ENCODE measurements around the gene LOXL3. TPM values are rescaled to one million over a fixed set of nuclear protein-coding genes. Genes with fewer than 3 reads are reported as not detected.

The LOXL3 gene
- total RNA-seq, 6 donors from 2014 or later, result 3.6 to 28.3 (median 10.3) TPM

GRCh38 chr2:74505448-74506246, 48.1 kb downstream of the LOXL3 start:
- Histone ChIP-seq H3K27ac (peak overlapping the region in 2 of 4 donors; percentile 97 to 100), H3K4me3 (peak overlapping the region in 2 of 4 donors; percentile 10 to 62), H3K4me1 (peaks cover 33 to 62% (median 47%) of the 10 kb centered on the region in 4 donors), H3K9me3 (no peaks in the 10 kb centered on the region), H3K27me3 (peaks cover 0 to 7% (median 0%) of the 10 kb centered on the region in 4 donors), H3K36me3 (peaks cover 0 to 22% (median 6%) of the 10 kb centered on the region in 4 donors)
- 94 to 96% methylated on average over 14 of the region's 14 CpGs for WGBS, 2 donors
- ATAC-seq (ENCODE audit: low FRiP score in 2 of 2), result no peak
- TF ChIP-seq CTCF (IDR thresholded peaks at IDR 0.05) (no peak), POLR2A (IDR thresholded peaks at IDR 0.05) (no peak), EP300 (IDR thresholded peaks at IDR 0.05) (no peak), POLR2AphosphoS5 (IDR thresholded peaks at IDR 0.05) (no peak)
- no peak for DNase-seq

- Histone ChIP-seq H3K4me3 (peak overlapping the region in 1 of 4 donors; percentile 74), H3K4me1 (peaks cover 35 to 67% (median 50%) of the 10 kb centered on the region in 4 donors), H3K27ac (no peak overlapping the region), H3K27me3 (peaks cover 0 to 17% (median under 1%) of the 10 kb centered on the region in 4 donors), H3K9me3 (no peaks in the 10 kb centered on the region), H3K36me3 (peaks cover 0 to 22% (median 6%) of the 10 kb centered on the region in 4 donors)
- TF ChIP-seq EP300 (IDR thresholded peaks at IDR 0.05), result no peak
- TF ChIP-seq POLR2A (IDR thresholded peaks at IDR 0.05), result no peak
- TF ChIP-seq CTCF (IDR thresholded peaks at IDR 0.05), result no peak
- TF ChIP-seq POLR2AphosphoS5 (IDR thresholded peaks at IDR 0.05), result no peak
- no peak for ATAC-seq (ENCODE audit: low FRiP score in 2 of 2)
- 95 to 98% methylated on average over 3 of the region's 3 CpGs for WGBS, 2 donors
- DNase-seq, result no peak
Observed at GRCh38 chr2:74504591-74504990, 49.2 kb downstream of the LOXL3 start.

- H3K27ac ChIP-seq, result peak overlapping the region; percentile 64 to 90 (median 82)
- H3K4me3 ChIP-seq, result peak overlapping the region; percentile 18 to 74 (median 56)
- ATAC-seq (ENCODE audit: low FRiP score in 2 of 2), result no peak
- no peaks in the 10 kb centered on the region for H3K9me3 ChIP-seq
- TF ChIP-seq POLR2A (IDR thresholded peaks at IDR 0.05) (no peak), CTCF (IDR thresholded peaks at IDR 0.05) (no peak), POLR2AphosphoS5 (IDR thresholded peaks at IDR 0.05) (no peak), EP300 (IDR thresholded peaks at IDR 0.05) (no peak)
- peak in 1 of 2 donors; percentile 51 for DNase-seq
- H3K27me3 ChIP-seq, result peaks cover 0 to 25% (median 4%) of the 10 kb centered on the region in 4 donors
- H3K36me3 ChIP-seq, result peaks cover 0 to 22% (median 6%) of the 10 kb centered on the region in 4 donors
- peaks cover 43 to 75% (median 58%) of the 10 kb centered on the region in 4 donors for H3K4me1 ChIP-seq
- WGBS, 2 donors, result 57 to 76% methylated on average over 25 to 45 of the region's 45 CpGs
Observed at GRCh38 chr2:74503506-74504475, 50.0 kb downstream of the LOXL3 start.

GRCh38 chr2:74502720-74503505, 50.8 kb downstream of the LOXL3 start:
- no peaks in the 10 kb centered on the region for H3K9me3 ChIP-seq
- 0 to 1% methylated on average over 22 to 39 of the region's 67 CpGs for WGBS, 2 donors
- H3K36me3 ChIP-seq, result peaks cover 0 to 22% (median 6%) of the 10 kb centered on the region in 4 donors
- TF ChIP-seq CTCF (IDR thresholded peaks at IDR 0.05), result peak in 3 of 6 experiments; percentile 12 to 33 (median 19)
- TF ChIP-seq POLR2A (IDR thresholded peaks at IDR 0.05), result peak in 3 of 4 donors; percentile 72 to 81 (median 74)
- no peak for TF ChIP-seq EP300 (IDR thresholded peaks at IDR 0.05)
- peak; percentile 45 to 86 for TF ChIP-seq POLR2AphosphoS5 (IDR thresholded peaks at IDR 0.05)
- DNase-seq (peak; percentile 93), ATAC-seq (ENCODE audit: low FRiP score in 2 of 2) (peak; percentile 74 to 87)
- H3K27ac ChIP-seq, result peak overlapping the region; percentile 64 to 90 (median 82)
- H3K4me3 ChIP-seq, result peak overlapping the region; percentile 54 to 76 (median 66)
- H3K4me1 ChIP-seq, result peaks cover 47 to 78% (median 60%) of the 10 kb centered on the region in 4 donors
- peaks cover 0 to 33% (median 4%) of the 10 kb centered on the region in 4 donors for H3K27me3 ChIP-seq

Measured in upper lobe of left lung (tissue), 6 donors.